ENCODE measurements around the gene RFPL1.

GRCh38 chr22:29431986-29432385 is 6.4 kb upstream of the RFPL1 start:
- TF ChIP-seq CTCF (IDR thresholded peaks at IDR 0.05) (no peak), POLR2A (IDR thresholded peaks at IDR 0.05) (no peak)

Data from uterus (tissue), 2 donors.